SH-SY5Y (cell line): ENCODE measurements around the gene PIAS1.
A peak's percentile ranks its signal among the peaks of the same experiment; 100 is the strongest.

Experiments used
- GATA2 ChIP-seq: IDR thresholded peaks from 2 replicates; pipeline ENCODE4 v1.6.1; 2011; ENCODE audit warnings: mild to moderate bottlenecking, low read depth, low read length
- GATA3 ChIP-seq: IDR thresholded peaks from 2 replicates; pipeline ENCODE4 v1.6.1; 2011; ENCODE audit warnings: low read depth, mild to moderate bottlenecking, low read length, moderate library complexity

DNA sequence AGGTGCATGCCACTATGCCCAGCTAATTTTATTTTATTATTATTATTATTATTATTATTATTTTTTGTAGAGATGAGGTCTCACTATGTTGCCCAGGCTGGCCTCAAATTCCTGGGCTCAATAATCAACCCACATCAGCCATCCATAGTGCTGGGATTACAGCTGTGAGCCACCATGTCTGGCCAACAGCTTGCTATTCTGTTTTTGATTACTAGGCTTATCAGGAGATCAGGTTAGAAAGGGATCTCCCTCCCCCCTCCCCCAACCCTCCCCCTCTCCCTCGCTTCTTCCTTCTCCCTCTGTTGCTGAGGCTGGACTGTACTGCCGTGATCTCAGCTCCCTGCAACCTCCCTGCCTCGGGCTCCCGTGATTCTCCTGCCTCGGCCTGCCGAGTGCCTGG, 166.9 kb downstream of the PIAS1 start:
- TF ChIP-seq GATA2 (peak; percentile 59; the same call in 1 of the 2 replicates), GATA3 (no peak)
